ENCODE data around the gene PGF.

PGF gene

GRCh38 chr14:74915826-74916225 is 39.6 kb downstream of the PGF start:
- no peak for DNase-seq

GRCh38 chr14:74915426-74915825 is 40.0 kb downstream of the PGF start:
- DNase-seq = no peak

- DNase-seq = no peak
Measured at GRCh38 chr14:74913986-74914573, 41.3 kb downstream of the PGF start.

- DNase-seq = no peak
Measured at GRCh38 chr14:74913393-74913910, 41.9 kb downstream of the PGF start.

GRCh38 chr14:74912801-74913200 is 42.6 kb downstream of the PGF start:
- DNase-seq = no peak

- DNase-seq = no peak
Measured at GRCh38 chr14:74912111-74912510, 43.3 kb downstream of the PGF start.

- DNase-seq = no peak
Measured at GRCh38 chr14:74911704-74912103, 43.7 kb downstream of the PGF start.

- DNase-seq = no peak
Measured at GRCh38 chr14:74911221-74911620, 44.2 kb downstream of the PGF start.

GRCh38 chr14:74910556-74910955 is 44.8 kb downstream of the PGF start:
- no peak for DNase-seq

GRCh38 chr14:74909911-74910310 is 45.5 kb downstream of the PGF start:
- DNase-seq = no peak

- no peak for DNase-seq
Measured at GRCh38 chr14:74909501-74909900, 45.9 kb downstream of the PGF start.

- no peak for DNase-seq
Measured at GRCh38 chr14:74908861-74909341, 46.5 kb downstream of the PGF start.

- DNase-seq = no peak
Measured at GRCh38 chr14:74907744-74908143, 47.7 kb downstream of the PGF start.

- no peak for DNase-seq
Measured at GRCh38 chr14:74906925-74907521, 48.4 kb downstream of the PGF start.

- peak; percentile 82 to 83 for DNase-seq
Measured at GRCh38 chr14:74905595-74906142, 49.7 kb downstream of the PGF start.

GRCh38 chr14:74904635-74905503 is 50.5 kb downstream of the PGF start:
- DNase-seq = no peak

- no peak for DNase-seq
Measured at GRCh38 chr14:74902941-74903705, 52.3 kb downstream of the PGF start.

- no peak for DNase-seq
Measured at GRCh38 chr14:74898694-74899093, 56.7 kb downstream of the PGF start.

- no peak for DNase-seq
Measured at GRCh38 chr14:74898083-74898482, 57.3 kb downstream of the PGF start.

- DNase-seq = no peak
Measured at GRCh38 chr14:74897642-74898041, 57.8 kb downstream of the PGF start.

- DNase-seq = no peak
Measured at GRCh38 chr14:74896400-74896799, 59.0 kb downstream of the PGF start.

- DNase-seq = no peak
Measured at GRCh38 chr14:74893614-74894091, 61.7 kb downstream of the PGF start.
